Fibroblast of peridontal ligament (primary cell): ENCODE data around the gene OR5D16.
"Not testable (repeated sequence)": the region's sequence is repeated elsewhere in the genome, so short reads cannot be mapped to it uniquely, and the experiment has no call there.

Experiments
- DNase-seq: peaks from one replicate; pipeline ENCODE4 v3.0.0-alpha.2; 2010; ENCODE audit errors: extremely low read depth

The OR5D16 gene

DNA sequence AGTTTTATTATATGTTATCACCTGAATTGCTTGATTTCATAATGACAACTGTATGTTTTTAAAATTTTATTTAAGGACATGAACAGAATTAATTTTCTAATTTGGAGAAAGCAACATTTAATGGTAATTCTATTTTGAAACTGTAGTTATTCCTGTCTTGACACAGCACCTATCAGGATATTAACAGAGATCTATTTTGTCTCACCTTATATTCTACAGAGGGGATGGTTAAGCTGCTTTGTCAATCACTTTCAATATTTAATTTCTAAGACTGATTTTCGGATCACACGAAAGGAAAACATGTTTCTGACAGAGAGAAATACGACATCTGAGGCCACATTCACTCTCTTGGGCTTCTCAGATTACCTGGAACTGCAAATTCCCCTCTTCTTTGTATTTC, at the start of gene OR5D16:
Gene OR5D16, plus strand, starts transcription at position 301 of the 400 bp plus-strand sequence. Its CDS starts 0 bp downstream, at position 301.
- no peak for DNase-seq

GRCh38 chr11:55791606-55792005, 46.9 kb upstream of the OR5D16 start:
- no peak for DNase-seq

GRCh38 chr11:55793321-55793720, 45.2 kb upstream of the OR5D16 start:
- DNase-seq: no peak

DNA sequence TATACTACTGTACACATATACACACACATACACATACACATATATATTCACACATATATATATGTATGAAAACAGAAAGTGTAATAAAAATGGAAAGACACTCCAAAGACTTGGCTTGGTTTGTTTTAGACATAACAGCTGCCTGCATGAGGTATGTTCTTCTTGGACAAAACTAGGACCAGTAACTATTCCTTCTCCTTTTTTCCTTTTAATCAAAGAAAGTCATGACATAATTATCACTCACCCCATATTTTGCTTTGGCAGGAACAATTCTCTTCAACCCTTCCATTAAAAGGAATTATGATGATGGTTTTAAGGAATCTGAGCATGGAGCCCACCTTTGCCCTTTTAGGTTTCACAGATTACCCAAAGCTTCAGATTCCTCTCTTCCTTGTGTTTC, 43.3 kb upstream of the OR5D16 start, which contains the start of gene OR5D14:
Gene OR5D14, plus strand, starts transcription at position 301 of the 400 bp plus-strand sequence. Its CDS starts 0 bp downstream, at position 301.
- no peak for DNase-seq

DNA sequence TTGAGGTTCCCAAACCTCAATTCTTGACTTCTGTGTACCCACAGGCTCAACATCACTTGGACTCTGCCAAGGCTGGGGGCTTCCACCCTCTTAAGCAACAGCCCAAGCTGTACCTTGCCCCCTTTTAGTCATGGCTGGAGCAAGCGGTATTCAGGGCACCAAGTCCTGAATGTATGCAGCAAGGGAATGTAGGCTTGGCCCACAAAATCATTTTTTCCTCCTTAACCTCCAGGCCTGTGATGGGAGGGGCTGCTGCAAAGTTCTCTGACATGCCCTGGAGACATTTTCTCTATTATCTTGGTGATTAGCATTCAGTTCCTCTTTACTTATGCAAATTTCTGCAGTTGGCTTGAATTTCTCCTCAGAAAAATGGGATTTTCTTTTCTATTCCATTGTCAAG, 32.3 kb upstream of the OR5D16 start:
- DNase-seq: no peak

GRCh38 chr11:55811067-55811466, 27.5 kb upstream of the OR5D16 start, which contains the start of gene OR5L1:
Gene OR5L1, plus strand, starts transcription at chr11:55811367. Its CDS starts 100 bp downstream, at chr11:55811467.
- no peak for DNase-seq

DNA sequence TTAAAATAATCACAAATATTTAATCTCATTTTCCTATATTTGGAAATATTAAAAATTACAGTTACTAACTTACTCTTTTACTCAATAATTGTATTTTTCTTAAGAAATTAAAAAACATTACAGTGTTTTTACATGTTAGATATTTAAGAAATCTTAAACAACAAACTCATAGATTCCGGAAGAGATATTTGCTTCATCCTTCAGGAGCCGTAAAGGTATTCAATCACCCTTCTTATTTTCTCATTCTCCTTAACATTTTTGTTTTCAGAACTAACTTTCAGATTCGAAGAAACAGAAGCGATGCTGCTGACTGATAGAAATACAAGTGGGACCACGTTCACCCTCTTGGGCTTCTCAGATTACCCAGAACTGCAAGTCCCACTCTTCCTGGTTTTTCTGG, 19.2 kb upstream of the OR5D16 start, which contains the start of gene OR5D18:
Gene OR5D18, plus strand, starts transcription at position 301 of the 400 bp plus-strand sequence. Its CDS starts 0 bp downstream, at position 301.
- DNase-seq: no peak

DNA sequence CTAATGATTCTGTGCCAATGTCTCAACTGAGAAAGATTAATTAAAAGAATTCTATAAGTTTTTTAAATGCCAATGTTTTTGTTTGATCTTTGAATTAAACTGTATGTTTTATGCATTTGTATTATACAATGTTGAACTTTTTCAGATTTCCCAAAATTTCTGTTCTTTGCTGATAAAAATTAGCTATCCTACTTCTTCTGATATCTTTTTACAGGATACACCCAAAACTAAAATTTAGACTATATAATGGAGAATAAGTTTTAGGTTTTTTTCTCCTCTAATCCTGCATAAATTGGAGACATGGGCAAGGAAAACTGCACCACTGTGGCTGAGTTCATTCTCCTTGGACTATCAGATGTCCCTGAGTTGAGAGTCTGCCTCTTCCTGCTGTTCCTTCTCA, 11.6 kb upstream of the OR5D16 start, which contains the start of gene OR5L2:
Gene OR5L2, plus strand, starts transcription at position 301 of the 400 bp plus-strand sequence. Its CDS starts 0 bp downstream, at position 301.
- DNase-seq: no peak

GRCh38 chr11:55847453-55847852, 8.9 kb downstream of the OR5D16 start:
- no peak for DNase-seq

- no peak for DNase-seq
These were observed 10.5 kb downstream of the OR5D16 start for GRCh38 chr11:55849037-55849436.

DNA sequence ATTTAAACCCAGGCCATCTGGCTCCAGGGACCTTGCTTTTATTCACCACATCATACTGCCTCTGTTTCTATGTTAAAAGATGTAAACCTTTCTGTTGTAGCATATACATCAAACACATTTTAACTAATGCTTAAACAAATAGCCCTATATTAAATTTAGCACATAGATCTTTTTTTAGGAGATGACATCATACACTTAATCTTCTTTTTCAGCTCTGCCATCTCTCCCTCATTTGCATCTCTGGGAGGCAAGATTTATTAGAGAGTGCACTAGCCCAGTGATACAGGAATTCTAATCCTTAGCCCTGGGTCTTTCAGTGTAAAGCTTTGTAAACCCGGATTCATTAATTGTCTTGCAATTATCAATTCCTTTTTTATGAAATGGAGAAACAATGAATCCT, 13.6 kb downstream of the OR5D16 start:
- no peak for DNase-seq

DNA sequence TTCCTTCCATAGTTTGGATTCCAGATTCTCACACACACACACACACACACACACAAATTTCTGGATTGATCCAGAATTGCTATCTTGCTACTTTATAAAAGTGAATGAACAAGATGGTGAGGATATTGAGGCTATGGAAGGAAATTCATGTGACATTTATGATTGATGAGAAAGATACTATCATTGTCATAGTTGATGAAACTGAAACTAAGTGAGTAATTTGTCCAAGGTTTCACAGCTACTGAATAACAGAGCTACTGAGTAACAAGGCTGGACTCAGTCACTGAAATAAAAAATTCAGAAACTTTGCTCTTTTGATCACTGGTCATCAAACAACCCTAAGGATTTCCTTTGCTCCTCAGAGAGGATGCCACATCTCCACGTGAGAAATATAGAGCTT, 16.2 kb downstream of the OR5D16 start:
- DNase-seq: no peak

DNA sequence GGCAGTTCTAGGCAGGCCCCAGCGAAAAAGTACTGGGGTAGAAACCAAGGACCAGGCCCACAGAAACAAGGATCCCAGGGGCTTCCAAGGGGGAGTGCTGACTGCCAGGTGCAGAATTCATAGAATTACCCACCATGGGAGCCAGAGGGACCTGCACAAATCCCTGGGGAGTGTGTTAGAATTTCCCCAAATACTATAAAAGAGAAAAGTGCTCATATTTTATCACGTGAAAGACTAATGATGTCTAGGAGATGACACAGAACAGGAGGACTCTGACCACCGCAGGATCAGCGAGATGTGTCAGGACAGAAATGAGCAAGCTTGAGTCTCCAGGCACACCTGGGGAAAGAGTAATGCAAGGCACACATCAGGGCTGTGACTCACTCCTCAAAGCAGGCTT, 28.8 kb downstream of the OR5D16 start:
- not testable (repeated sequence) for DNase-seq

- not testable (repeated sequence) for DNase-seq
These were observed 34.2 kb downstream of the OR5D16 start for GRCh38 chr11:55872731-55873130.

DNA sequence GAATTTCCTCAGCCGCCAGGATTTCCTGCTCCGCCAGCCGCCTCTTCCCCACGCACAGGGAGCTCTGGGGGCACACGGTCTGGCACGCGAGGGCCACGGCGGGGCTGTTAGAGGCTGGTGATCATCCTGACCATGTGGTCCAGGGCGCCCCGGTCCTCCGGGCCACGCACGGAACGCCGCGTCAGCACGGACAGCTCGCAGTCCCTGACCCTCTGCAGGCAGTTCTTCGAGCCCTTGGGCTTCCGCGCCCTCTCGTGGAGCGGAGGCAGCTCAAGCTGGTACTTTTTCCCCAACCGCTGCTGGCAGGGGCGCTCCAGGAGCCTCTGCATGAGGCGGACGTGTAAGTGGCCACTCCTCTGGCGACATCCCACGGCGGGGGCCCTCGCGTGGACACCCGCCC, 34.6 kb downstream of the OR5D16 start:
- not testable (repeated sequence) for DNase-seq

DNA sequence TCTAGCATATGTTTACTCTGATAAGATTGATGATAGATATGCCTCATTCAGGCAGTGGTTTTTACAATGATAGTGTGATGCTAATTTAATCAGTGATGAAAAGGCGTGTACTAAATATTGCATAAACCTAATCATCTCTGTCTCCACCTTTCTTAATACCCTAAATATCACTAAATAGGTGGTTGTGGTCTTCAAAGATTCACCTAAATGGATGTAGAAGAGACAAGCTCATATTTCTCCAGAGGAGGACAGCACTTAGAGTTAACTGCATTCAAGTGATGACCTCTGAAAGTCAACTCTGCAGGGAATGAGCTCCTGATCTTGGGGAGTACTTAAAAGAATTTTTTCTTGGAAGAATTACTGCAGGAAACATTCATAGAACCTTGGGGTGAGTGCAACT, 44.4 kb downstream of the OR5D16 start, which contains the start of gene TRIM51:
Gene TRIM51, plus strand, starts transcription at position 301 of the 400 bp plus-strand sequence. CDS start 2,132 bp downstream, outside the sequence.
- not testable (repeated sequence) for DNase-seq

DNA sequence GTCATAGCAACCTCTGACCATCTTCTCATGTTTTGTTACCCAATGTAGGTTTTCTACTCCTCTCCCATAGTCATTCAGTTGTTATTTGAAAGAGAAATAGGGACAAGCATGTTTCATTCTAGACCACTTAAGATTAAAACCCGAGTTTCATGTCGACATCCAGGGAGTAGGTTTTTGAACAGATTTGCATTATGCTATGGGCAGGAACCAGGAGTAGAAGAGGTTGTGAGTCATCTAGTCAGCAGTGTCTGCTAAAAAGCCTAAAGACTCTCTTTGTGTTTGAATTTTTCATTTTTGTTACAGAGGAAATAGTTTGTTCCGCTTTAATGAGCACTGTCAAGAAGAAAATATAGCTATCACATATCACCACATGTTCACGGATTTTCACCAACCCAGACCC, 46.4 kb downstream of the OR5D16 start:
- DNase-seq: not testable (repeated sequence)

GRCh38 chr11:55885481-55885880, 46.9 kb downstream of the OR5D16 start:
- DNase-seq: not testable (repeated sequence)
